Activated gamma-delta T cell treated with Interleukin-2 at 50 U/mL for 16 hours (primary cell): ENCODE data around the gene ZNF511.
"Not testable (repeated sequence)": the region's sequence is repeated elsewhere in the genome, so short reads cannot be mapped to it uniquely, and the experiment has no call there.

Experiments
- DNase-seq: peaks from one replicate; pipeline ENCODE4 v3.0.0-alpha.2; 2020

Gene ZNF511

GRCh38 chr10:133308421-133309099 lies at the start of gene ZNF511, which contains the start of gene TUBGCP2:
Gene ZNF511 (plus strand): TSS chr10:133308914. CDS start chr10:133308944, 30 bp downstream.
Gene TUBGCP2 (minus strand): TSS chr10:133308872. CDS start chr10:133302941, 5,931 bp downstream.
- DNase-seq = peak; percentile 87

GRCh38 chr10:133259602-133259989 lies 49.1 kb upstream of the ZNF511 start:
- no peak for DNase-seq

GRCh38 chr10:133260895-133261725 lies 47.6 kb upstream of the ZNF511 start:
- DNase-seq = peak; percentile 54

- peak; percentile 80 for DNase-seq
Measured at GRCh38 chr10:133261726-133262325, 46.9 kb upstream of the ZNF511 start.

- no peak for DNase-seq
Measured at GRCh38 chr10:133262696-133263095, 46.0 kb upstream of the ZNF511 start.

GRCh38 chr10:133263674-133264073 lies 45.0 kb upstream of the ZNF511 start:
- DNase-seq = no peak

- DNase-seq = peak; percentile 48
Measured at GRCh38 chr10:133264461-133264860, 44.3 kb upstream of the ZNF511 start.

- DNase-seq = not testable (repeated sequence)
Measured at GRCh38 chr10:133265052-133265451, 43.7 kb upstream of the ZNF511 start.

GRCh38 chr10:133266056-133266795 lies 42.5 kb upstream of the ZNF511 start:
- no peak for DNase-seq

GRCh38 chr10:133267293-133267692 lies 41.4 kb upstream of the ZNF511 start:
- no peak for DNase-seq

- DNase-seq = no peak
Measured at GRCh38 chr10:133267829-133268228, 40.9 kb upstream of the ZNF511 start.

- DNase-seq = no peak
Measured at GRCh38 chr10:133268532-133268931, 40.2 kb upstream of the ZNF511 start.

GRCh38 chr10:133269367-133269766 lies 39.3 kb upstream of the ZNF511 start:
- no peak for DNase-seq

- no peak for DNase-seq
Measured at GRCh38 chr10:133270204-133270603, 38.5 kb upstream of the ZNF511 start.

GRCh38 chr10:133270773-133271297 lies 37.9 kb upstream of the ZNF511 start:
- DNase-seq = no peak

- no peak for DNase-seq
Measured at GRCh38 chr10:133271521-133272300, 37.0 kb upstream of the ZNF511 start.

- DNase-seq = no peak
Measured at GRCh38 chr10:133272301-133272963, 36.3 kb upstream of the ZNF511 start.

- DNase-seq = no peak
Measured at GRCh38 chr10:133272964-133273420, 35.7 kb upstream of the ZNF511 start.

- no peak for DNase-seq
Measured at GRCh38 chr10:133273534-133274143, 35.1 kb upstream of the ZNF511 start.
